HG03066 (cell line): Measurements from ENCODE around the gene DPP10.

Experiments used
- ATAC-seq: cut with Tn5 transposase; IDR thresholded peaks from one replicate; pipeline ENCODE4 v1.9.1; 2021; ENCODE audit warnings: low read depth; ENCODE audit not compliant: unreplicated experiment

Gene DPP10

DNA sequence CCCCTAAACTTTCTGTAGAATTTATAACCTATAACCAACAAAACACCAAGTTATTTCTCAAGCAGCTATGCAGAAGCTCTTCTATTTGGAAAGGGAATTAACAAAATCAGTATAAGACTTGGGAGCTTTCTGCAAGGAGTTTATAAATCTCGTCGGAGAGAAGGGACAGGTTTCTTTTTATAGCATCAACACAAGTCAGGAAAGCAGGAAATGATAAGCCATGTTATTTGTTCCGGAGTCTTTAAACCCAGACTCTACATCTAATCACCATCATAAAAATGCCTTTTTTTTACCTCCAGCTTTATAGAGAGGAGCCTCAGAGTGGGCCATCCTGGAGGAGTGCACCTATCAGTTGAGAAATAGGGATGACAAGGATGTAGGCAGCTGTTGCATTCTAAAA lies 137.1 kb downstream of the DPP10 start:
- ATAC-seq: no peak

GRCh38 chr2:114580691-114581090 lies 138.2 kb downstream of the DPP10 start:
- no peak for ATAC-seq

DNA sequence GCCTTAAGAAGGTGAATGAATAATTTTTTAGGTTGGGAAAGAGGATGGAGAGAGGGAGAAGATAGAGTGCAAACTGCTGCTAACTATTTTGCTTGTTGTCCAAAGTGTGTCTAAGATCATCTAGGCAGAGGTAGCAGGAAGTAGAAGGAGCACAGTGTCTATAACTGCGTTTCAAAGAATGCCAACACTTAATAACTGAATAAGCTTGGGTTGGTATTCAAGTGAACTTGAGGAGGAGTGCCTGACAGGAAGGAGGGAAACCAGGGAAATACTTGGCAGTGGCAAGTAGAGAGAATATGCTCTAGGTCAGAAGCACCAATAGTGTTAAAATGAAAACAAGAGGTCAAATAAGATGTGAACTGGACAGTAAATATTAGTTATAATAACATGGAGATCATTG lies 155.9 kb downstream of the DPP10 start:
- ATAC-seq: no peak

GRCh38 chr2:114609203-114609602 lies 166.8 kb downstream of the DPP10 start:
- ATAC-seq: no peak

DNA sequence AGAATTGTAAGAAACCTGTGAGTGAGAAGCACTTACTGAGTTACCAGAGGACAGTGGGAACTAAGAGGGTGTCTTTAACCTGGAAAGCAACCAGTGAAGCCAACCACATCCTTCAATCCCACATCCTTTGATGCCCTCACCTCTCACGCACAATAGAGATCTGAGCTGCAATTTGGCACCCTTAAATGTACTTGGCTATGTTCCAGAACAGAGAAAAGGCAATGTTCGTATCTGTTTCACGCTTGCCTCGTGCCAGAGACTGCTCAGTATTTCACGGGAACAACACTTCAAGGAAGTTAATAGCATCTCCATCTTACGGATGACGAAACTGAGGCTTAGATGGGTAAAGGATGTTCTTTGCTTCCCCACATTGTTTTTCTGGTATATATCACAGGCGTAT lies 167.4 kb downstream of the DPP10 start:
- ATAC-seq: no peak

- no peak for ATAC-seq
Observed at GRCh38 chr2:114610677-114611076, 168.2 kb downstream of the DPP10 start.

- no peak for ATAC-seq
Observed at GRCh38 chr2:114614592-114614991, 172.2 kb downstream of the DPP10 start.

- no peak for ATAC-seq
Observed at GRCh38 chr2:114628481-114628880, 186.0 kb downstream of the DPP10 start.

GRCh38 chr2:114631146-114631545 lies 188.7 kb downstream of the DPP10 start:
- no peak for ATAC-seq

- ATAC-seq: no peak
Observed at GRCh38 chr2:114642166-114642770, 199.8 kb downstream of the DPP10 start.

GRCh38 chr2:114642988-114643553 lies 200.6 kb downstream of the DPP10 start:
- ATAC-seq: no peak

- ATAC-seq: no peak
Observed at GRCh38 chr2:114651933-114652332, 209.5 kb downstream of the DPP10 start.

- no peak for ATAC-seq
Observed at GRCh38 chr2:114659880-114660279, 217.4 kb downstream of the DPP10 start.

GRCh38 chr2:114661971-114662939 lies 219.8 kb downstream of the DPP10 start:
- no peak for ATAC-seq

GRCh38 chr2:114668415-114668814 lies 226.0 kb downstream of the DPP10 start:
- no peak for ATAC-seq

- no peak for ATAC-seq
Observed at GRCh38 chr2:114683251-114683650, 240.8 kb downstream of the DPP10 start.

DNA sequence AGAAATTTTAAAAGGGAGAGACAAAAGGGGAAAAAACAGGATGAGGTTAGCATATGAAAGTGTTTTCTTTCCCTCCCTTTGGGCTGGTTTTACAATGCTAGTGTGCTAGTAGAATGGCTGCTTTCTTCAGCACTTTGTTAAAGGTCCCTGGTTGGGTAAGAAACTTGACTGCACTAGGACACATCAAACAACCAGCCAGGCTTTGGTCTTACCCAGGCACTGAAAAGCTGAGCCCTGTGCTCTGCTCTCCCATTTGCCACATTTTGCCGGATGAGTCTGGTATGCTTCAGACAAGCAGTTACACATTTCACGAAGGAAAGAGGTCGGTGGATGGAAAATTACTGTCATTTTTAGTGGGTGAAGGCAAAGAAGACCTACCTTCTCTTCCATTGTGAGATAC lies 242.0 kb downstream of the DPP10 start:
- ATAC-seq: no peak

DNA sequence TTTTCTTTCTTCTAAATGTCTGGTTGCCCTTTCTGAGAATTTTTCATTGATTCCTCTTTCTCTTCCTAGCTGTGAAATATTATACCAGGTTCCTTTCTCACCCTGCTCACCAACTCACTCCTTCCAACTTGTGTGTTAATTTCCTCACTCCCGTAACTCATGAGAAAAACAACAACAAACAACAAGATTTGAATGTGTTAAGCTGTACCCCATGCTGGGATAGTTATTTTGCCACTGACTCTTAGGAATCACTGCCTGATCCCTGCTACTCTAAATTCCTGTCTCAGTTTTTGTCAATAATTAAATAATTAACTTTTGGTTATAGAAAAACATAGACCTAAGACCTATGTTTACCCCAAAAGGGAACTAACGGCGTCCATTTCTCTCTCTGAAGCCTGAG lies 242.7 kb downstream of the DPP10 start:
- no peak for ATAC-seq

DNA sequence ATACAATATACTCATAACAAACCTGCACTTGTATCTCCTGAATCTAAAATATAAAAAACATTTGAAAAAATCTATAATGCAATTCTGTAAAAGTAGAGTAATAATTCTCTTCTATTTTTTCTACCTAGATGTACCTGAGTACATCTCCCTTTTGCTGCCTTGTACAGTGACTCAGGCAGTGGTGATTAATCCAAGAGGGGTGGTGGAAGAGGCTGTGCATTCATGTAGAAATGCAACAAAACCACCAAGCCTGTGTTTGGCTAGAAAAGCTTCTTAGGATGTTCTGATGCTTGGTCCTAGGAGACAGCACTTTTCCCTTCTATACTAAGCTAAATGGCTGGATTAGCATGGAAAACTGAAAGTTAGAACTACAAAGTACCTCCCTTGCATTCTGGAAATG lies 245.8 kb downstream of the DPP10 start:
- no peak for ATAC-seq

DNA sequence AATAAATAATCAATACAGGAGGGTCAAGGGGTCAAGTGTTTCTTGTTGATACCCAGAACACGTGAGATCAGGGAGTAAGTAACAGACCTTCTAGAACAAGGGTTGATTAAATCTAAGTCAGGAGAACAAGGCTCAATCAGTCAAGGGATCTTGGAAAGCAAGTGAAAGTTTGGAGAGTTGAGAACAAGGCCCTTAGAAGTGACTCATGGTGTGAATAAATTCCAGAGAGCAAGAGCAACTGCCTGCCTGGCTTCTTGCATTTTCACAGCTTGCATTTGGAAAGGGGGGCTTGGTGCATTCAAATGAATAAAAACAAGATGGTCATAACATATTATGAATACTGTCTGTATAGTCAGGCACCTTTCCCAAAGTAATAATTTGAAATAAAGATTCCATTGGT lies 256.1 kb downstream of the DPP10 start:
- ATAC-seq: no peak

GRCh38 chr2:114699423-114699944 lies 257.0 kb downstream of the DPP10 start:
- ATAC-seq: no peak
